ENCODE results near the gene LMNTD1.

DNA sequence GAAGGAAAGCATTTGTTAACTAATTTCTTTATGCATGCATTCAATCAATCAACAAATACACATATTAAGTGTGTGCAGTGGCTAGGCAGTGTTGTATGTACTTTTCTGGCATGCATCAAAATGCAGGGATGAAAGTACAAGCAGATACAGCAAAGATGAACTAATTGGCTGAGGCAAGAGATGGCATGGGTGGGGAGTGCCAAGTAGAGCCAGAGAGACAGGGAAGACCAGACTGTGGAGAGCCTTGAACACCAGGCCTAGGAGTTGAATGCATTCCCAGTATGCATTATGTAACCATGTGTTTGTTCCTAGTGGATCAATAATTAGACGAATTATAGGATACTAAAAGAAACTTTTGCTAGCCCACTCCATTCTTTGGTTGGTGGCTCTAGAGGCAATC lies 17.3 kb upstream of the LMNTD1 start:
- TF ChIP-seq, protein P1, sequence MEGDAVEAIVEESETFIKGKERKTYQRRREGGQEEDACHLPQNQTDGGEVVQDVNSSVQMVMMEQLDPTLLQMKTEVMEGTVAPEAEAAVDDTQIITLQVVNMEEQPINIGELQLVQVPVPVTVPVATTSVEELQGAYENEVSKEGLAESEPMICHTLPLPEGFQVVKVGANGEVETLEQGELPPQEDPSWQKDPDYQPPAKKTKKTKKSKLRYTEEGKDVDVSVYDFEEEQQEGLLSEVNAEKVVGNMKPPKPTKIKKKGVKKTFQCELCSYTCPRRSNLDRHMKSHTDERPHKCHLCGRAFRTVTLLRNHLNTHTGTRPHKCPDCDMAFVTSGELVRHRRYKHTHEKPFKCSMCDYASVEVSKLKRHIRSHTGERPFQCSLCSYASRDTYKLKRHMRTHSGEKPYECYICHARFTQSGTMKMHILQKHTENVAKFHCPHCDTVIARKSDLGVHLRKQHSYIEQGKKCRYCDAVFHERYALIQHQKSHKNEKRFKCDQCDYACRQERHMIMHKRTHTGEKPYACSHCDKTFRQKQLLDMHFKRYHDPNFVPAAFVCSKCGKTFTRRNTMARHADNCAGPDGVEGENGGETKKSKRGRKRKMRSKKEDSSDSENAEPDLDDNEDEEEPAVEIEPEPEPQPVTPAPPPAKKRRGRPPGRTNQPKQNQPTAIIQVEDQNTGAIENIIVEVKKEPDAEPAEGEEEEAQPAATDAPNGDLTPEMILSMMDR (conservative IDR thresholded peaks at IDR 0.05): no peak
- no peak for TF ChIP-seq ZFX (IDR thresholded peaks at IDR 0.05)

Data from C4-2B (cell line).